ENCODE results near the gene PLBD1. TPM values are rescaled to one million over a fixed set of nuclear protein-coding genes. Genes with fewer than 3 reads are reported as not detected.

PLBD1 gene
- total RNA-seq, 1 experiment from 2014 or later, result 0.29 TPM

DNA sequence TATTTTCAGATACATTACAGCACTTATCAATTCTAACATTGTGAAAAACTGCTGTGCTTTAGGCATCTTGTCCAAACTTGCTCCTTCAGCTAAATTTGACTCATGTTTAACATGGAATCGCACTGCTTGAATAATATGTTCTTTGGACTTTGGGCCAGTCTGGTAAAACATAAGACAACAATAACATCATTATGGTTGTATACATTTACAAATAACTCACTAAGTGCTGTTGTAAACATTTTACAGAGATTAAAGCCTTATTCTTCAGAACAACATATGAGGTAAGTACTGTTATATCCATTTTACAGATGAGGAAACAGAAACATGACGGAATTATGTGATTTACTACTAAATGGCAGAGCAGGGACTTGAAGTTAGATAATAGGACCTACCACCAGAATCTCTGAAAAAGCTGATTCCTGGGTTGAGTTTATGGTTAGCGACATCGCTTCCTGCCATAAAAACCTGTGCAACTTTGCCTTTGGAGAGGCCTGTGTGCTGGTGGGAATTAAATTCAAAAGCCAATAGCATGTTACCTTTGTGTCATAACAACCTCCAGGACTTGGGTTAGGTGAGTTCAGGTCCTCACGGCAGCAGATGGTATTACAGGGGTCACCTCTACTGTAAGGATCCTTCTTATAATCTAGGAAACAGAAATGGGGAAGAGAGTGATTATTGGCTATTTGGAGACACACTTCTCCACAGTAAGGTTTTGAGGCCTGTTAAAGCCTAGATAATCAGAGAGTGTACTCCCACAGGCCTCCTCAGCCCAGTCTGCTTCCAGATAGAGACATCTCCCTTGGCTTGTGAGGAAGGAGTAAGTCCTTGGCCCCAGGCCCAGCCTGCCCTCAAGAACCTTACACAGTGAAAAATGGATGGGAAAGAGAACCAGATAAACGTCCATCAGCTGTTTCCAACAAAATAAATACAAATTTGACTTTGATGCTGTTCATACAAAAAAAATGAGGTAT lies 61.8 kb downstream of the PLBD1 start:
- no peak for DNase-seq (ENCODE audit: low read depth)

DNA sequence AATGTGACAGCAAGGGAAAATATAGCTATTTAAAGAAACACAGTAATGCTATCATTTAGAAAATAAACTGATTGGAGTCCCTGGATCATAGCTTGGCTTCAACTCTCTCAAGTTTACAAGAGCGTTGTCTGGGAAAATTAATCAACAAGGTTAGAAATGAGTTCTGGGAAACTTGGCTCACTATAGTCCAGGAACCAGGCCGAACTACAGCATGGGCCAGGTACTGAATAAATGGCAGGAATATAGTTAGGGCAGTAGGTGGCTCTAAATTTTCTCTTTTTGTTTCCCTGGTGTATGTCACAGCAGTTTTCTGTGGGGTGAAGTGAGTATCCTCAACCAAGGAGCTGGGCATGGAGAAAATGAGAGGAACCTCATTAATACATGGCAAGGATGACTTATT lies 72.4 kb downstream of the PLBD1 start:
- DNase-seq (ENCODE audit: low read depth), result no peak

DNA sequence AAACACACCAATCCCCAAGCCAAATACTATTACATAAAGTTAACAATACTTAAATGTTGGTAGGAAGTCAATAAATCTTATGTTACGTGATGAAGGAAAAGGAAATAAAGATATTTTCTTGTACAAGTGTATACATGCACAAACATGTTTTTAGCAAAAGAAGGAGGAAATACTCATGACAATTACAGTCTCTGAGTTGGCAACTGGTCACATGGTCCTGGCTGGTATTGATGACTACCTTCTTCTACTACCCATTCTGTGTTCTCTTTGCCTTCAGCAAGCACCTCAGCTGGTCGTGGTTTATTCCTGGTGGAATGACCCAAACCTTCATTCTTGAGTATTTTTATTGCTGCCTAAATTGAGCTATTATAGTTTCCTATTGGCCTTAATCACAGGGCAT lies 84.8 kb downstream of the PLBD1 start:
- no peak for DNase-seq (ENCODE audit: low read depth)

- no peak for DNase-seq (ENCODE audit: low read depth)
Observed at GRCh38 chr12:14482361-14482760, 85.3 kb downstream of the PLBD1 start.

DNA sequence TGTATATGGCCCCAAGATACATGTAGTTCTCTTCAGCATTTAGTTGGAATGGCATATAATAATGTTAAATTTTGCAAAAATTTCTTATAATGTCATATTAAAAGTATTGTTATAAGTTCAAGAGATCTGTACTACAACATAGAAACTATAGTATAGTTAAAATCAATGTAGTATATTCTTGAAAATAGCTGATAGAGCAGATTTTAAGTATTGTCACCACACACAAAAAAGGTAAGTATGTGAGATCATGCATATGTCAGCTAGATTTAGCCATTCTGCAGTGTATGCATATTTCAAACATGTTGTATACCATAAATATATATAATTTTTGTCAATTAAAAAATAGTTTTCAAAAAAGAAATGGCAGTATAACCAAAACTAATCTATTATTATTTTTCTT lies 86.5 kb downstream of the PLBD1 start:
- DNase-seq (ENCODE audit: low read depth), result no peak

- no peak for DNase-seq (ENCODE audit: low read depth)
Observed at GRCh38 chr12:14479004-14479403, 88.7 kb downstream of the PLBD1 start.

GRCh38 chr12:14473707-14474287 lies 93.9 kb downstream of the PLBD1 start:
- DNase-seq (ENCODE audit: low read depth), result peak; percentile 29

DNA sequence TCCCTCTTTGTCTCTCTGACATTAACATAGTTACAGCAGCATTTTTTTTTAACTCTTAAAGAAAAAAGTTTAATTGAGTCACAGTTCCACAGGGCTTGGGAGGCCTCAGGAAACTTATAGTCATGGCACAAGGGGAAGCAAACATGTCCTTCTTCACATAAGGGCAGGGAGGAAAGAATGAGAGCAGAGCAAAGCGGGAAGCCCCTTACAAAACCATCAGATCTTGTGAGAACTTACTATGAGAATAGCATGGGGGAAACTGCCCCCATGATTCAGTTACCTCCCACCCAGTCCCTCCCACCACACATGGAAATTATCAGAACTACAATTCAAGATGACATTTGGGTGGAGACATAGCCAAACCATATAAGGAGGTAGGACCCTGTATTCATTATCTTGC lies 96.2 kb downstream of the PLBD1 start:
- DNase-seq (ENCODE audit: low read depth), result no peak

- DNase-seq (ENCODE audit: low read depth), result no peak
Observed at GRCh38 chr12:14460212-14460841, 107.4 kb downstream of the PLBD1 start.

GRCh38 chr12:14454098-14454907 lies 113.4 kb downstream of the PLBD1 start:
- peak; percentile 51 for DNase-seq (ENCODE audit: low read depth)

Other genes starting within 250 kb of the PLBD1 start
- 24.4 and 41.9 TPM in 2 replicates for gene ATF7IP, start 202.2 kb downstream of the PLBD1 start, total RNA-seq (2014; rRNA removed)
- not detected in 2 replicates for gene GUCY2C, start 128.7 kb upstream of the PLBD1 start, total RNA-seq (2014; rRNA removed)
- 20.3 and 23.4 TPM in 2 replicates for gene WBP11, start 235.6 kb upstream of the PLBD1 start, total RNA-seq (2014; rRNA removed)
- 1.5 and 3.2 TPM in 2 replicates for gene C12orf60, start 235.8 kb upstream of the PLBD1 start, total RNA-seq (2014; rRNA removed)
- gene SMCO3, start 246.3 kb upstream of the PLBD1 start, total RNA-seq (2014; rRNA removed), result not detected in 2 replicates